Retinal pigment epithelial cell (primary cell): ENCODE measurements around the gene SYT13.

Source experiments
- DNase-seq: peaks from one replicate; pipeline ENCODE4 v3.0.0-alpha.2; 2010; ENCODE audit warnings: low read depth
- H3K4me3 ChIP-seq: 2 replicates; pipeline ENCODE4 v1.5.1; 2011; ENCODE audit warnings: mild to moderate bottlenecking, low read length, control low read depth, moderate library complexity
- CTCF ChIP-seq: conservative IDR thresholded peaks from 2 replicates; pipeline ENCODE4 v1.5.1; 2011; ENCODE audit warnings: low read depth, low read length, control low read depth, inconsistent platforms

Gene SYT13, protein sequence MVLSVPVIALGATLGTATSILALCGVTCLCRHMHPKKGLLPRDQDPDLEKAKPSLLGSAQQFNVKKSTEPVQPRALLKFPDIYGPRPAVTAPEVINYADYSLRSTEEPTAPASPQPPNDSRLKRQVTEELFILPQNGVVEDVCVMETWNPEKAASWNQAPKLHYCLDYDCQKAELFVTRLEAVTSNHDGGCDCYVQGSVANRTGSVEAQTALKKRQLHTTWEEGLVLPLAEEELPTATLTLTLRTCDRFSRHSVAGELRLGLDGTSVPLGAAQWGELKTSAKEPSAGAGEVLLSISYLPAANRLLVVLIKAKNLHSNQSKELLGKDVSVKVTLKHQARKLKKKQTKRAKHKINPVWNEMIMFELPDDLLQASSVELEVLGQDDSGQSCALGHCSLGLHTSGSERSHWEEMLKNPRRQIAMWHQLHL

DNA sequence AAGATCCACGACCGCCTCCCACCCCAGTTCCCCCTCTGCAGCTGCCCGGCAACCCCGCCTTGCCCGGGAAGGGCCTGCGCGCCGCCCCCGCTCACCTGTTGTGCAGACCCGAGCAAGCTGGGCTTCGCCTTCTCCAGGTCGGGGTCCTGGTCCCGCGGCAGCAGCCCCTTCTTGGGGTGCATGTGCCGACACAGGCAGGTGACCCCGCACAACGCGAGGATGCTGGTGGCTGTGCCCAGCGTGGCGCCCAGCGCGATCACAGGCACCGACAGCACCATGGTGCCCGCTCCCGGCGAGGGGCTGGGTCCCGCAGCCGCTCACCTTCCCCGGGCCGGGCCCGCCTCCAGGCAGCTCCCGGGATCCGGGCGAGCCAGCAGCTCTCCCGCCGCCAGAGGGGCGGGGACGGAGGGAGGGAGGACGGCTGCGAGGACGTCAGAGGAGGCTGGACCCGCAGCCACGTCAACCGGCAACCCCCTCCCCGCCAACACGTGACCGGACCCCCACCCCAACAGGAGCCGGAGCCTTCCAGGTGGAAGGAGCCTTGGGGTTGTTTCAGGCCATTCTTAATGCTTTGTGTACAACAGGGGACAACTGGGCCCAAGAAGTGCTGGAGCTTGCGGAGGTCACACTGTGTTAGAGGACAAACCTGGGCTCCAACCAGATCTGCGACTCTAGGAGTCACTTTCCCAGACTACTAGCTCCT, at the start of gene SYT13:
SYT13 (minus strand) TSS at position 412 of the 703 bp plus-strand sequence; CDS start at position 278, 134 bp downstream.
- no peak for DNase-seq
- TF ChIP-seq CTCF: no peak
- H3K4me3 ChIP-seq: no peak within 1 kb of the TSS

DNA sequence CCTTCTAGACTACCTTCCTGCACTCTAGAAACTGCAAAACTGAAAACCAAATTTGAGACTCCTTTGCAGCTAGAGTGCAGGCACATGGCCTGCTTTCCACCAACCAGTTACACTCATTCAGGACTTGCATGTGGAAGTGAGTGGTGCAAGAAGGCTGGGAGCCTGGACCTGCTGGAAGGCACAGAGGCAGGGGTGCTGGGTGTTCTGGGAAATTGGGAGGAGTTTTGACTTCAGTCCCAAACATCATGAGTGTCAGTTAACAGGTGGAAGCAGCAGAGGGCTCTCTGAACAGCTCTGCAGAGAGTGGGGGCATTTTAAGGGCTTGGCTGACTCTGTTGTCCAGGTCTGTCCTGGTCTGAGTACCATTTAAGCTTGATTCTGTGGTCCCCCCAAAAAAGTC, 49.3 kb upstream of the SYT13 start:
- no peak for DNase-seq
- no peak overlapping the region for H3K4me3 ChIP-seq

DNA sequence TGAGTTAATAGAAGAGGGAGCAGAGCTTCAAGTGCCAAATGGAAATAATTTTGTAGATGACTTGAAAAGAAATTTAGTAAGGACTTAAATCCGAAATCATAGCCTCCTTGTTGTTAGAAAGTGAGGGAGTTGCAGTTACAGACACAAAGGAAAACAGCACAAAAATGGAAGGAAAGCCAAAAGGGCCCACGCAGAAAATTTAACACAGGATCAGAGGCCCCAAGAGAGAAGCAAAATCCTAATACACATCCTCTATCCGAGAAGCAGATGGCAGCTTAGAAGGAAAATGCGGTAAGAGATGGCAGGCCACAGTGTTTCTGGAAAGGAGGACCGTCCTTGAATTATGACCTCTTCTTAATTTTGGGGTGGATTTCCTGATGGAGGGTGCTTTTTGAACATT, 48.7 kb upstream of the SYT13 start:
- no peak for DNase-seq
- no peak overlapping the region for H3K4me3 ChIP-seq
- no peak for TF ChIP-seq CTCF

More for the DNA sequence above, 49.3 kb upstream of the SYT13 start:
- no peak for TF ChIP-seq CTCF

DNA sequence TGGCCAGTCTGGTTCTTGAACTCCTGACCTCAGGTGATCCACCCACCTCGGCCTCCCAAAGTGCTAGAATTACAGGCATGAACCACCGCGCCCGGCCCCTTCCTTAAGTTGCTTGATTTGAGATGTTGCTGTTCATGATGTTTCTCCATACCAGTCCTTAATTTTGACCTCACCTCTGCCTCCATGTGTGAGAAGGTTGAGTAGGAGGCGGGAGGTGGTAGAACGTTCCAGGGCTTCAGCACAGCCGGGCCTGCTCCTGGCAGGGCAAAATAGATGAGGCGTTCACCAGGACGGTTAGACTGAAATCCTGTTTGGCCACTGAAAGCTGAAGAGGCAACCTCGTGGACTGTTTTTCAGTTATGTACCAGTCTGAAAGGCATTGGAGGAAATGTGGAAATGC, 48.3 kb upstream of the SYT13 start:
- H3K4me3 ChIP-seq: no peak overlapping the region
- no peak for DNase-seq
- no peak for TF ChIP-seq CTCF

GRCh38 chr11:45333001-45333971, 47.1 kb upstream of the SYT13 start:
- no peak overlapping the region for H3K4me3 ChIP-seq
- TF ChIP-seq CTCF: no peak
- no peak for DNase-seq

DNA sequence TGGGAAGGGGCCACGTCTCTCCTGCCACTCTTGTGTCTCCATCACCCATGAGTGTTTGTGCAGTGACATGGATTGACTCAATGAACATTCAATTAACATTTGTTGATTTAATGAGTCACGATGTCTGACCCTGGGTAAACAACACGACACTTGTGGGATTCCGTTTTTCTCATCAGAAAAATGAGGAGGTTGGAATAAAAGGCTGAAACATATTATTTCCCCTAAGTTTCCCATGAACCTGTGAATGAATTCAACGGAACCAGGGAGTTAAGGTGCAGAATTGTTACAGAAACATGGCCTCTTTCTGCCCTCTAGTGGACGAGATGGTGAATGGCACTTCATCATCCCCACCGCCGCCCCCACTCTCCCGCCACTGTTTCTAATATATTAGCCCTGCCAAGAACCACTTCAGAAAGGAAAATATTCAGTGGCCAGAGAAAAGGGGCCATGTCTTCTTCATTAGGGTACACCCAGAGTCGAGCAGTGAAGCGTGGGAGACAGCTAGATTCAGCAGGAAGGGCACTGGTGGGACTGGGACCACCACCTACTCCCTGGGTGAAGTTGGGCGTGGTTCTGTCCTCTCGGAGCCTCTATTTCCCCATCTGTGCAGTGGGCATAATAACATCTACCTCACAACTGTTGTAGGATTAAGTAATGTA, 46.3 kb upstream of the SYT13 start:
- TF ChIP-seq CTCF: peak; percentile 64
- DNase-seq: no peak
- no peak overlapping the region for H3K4me3 ChIP-seq
